AG09309 (cell line): ENCODE data around the gene CENPX.

Source experiments
- DNase-seq: peaks from one replicate; pipeline ENCODE4 v3.0.0-alpha.2; 2010; ENCODE audit warnings: low read depth
- H3K4me3 ChIP-seq: 2 replicates; pipeline ENCODE4 v1.5.1; 2011; ENCODE audit warnings: mild to moderate bottlenecking, low read depth, low read length, moderate library complexity; ENCODE audit not compliant: control insufficient read depth
- TF ChIP-seq, protein P1 (sequence below): IDR thresholded peaks from 2 replicates; pipeline ENCODE4 v1.5.1; 2011; ENCODE audit warnings: mild to moderate bottlenecking, low read depth, low read length, inconsistent platforms; ENCODE audit not compliant: insufficient read depth, control insufficient read depth; ENCODE audit errors: missing control alignments

Gene CENPX

DNA sequence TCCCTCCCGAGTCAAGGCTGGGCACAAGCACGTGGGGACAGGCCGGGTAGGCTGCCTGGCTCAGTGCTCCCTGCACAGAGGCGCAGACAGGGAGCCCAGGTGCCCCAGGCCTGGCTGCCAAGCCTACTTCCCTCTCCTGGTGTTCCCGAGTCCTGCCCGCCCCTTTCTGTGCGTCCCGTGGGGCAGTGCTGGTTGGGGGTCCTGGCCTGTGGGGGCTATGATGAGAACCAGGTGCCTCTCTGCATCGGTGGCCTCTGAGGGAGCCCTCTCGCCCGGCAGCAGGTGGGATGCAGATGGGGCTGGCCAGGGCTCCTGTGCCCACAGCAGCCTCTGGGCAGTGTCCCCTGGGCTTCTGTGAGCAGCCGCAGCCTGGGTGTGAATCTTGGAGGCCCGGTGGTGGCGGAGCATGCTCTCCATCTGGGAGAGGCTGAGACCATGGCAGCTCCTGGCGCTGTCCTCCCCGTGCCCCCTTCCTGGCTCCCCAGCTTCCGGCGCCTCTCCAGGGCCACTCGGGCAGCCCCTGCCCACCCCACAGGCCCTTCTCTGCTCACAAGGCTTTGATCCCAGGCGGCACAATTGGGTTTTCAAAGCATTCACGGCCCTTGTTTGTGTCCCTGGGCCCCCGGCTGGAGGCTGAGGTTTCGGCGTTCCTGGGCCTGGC, 7.2 kb downstream of the CENPX start:
- no peak overlapping the region for H3K4me3 ChIP-seq
- no peak for DNase-seq
- TF ChIP-seq, protein P1, sequence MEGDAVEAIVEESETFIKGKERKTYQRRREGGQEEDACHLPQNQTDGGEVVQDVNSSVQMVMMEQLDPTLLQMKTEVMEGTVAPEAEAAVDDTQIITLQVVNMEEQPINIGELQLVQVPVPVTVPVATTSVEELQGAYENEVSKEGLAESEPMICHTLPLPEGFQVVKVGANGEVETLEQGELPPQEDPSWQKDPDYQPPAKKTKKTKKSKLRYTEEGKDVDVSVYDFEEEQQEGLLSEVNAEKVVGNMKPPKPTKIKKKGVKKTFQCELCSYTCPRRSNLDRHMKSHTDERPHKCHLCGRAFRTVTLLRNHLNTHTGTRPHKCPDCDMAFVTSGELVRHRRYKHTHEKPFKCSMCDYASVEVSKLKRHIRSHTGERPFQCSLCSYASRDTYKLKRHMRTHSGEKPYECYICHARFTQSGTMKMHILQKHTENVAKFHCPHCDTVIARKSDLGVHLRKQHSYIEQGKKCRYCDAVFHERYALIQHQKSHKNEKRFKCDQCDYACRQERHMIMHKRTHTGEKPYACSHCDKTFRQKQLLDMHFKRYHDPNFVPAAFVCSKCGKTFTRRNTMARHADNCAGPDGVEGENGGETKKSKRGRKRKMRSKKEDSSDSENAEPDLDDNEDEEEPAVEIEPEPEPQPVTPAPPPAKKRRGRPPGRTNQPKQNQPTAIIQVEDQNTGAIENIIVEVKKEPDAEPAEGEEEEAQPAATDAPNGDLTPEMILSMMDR: no peak

DNA sequence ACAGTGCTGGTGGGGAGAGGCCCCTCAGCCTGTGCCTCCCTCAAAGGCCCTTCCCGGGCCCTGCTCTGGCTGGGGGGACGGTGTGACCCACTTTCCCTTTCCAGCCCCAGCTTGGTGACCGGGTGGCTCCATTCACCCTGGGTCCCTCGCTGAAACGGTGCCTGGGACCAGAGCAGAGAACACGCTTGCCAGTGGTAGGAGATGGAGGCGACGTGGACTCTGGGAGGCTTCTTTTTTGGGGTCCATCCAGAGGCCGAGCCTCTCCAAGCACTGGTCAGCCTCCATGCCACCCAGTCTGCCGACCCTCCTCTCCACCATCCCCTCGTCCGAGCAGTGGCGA, 7.7 kb downstream of the CENPX start:
- no peak for DNase-seq
- no peak overlapping the region for H3K4me3 ChIP-seq
- TF ChIP-seq, protein P1: no peak

DNA sequence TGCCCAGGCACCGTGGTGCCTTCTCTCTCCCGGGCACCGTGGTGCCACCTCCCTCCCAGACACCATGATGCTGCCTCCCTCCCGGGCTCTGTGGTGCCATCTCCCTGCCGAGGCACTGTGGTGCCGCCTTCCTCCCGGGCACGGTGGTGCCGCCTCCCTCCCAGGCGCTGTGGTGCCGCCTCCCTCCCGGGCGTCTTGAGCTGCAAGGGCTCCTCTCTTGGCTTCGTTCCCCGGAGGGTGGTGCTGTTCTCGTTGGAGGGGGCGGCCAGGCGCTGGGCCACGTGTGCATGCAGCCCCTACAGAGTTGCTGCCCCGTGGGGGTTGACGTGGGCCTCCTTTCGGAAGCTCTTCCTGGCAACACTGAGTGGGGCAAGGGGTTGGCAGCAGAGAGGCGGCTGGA, 8.2 kb downstream of the CENPX start:
- no peak for DNase-seq
- no peak overlapping the region for H3K4me3 ChIP-seq
- TF ChIP-seq, protein P1: no peak

DNA sequence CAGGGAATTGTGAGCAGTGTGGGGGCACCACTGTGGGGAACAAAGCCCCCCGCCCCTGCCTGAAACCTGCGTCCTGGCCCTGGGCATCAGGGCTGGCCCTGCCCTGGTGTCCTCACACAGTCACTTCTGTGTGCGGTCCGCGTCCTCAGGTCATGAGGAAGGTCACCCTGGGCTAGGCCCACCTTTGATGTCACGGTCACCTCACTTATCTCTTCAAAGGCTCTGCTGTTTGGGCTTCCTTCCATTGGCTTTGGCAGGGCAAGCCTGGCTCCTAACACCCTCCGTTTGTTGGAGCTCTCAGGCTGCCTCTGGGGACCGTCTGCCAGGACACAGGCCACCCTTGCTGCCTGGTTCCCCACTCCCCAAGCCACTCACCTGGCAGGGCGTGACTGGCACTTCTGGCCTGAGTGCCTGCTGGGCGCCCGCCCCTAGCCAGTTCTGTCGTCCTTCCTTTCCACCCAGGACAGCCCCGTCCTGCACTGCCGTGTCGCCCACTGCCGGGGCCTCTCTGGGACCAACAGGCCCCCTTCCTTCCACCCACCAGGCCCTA, 8.8 kb downstream of the CENPX start:
- TF ChIP-seq, protein P1: no peak
- H3K4me3 ChIP-seq: no peak overlapping the region
- no peak for DNase-seq

DNA sequence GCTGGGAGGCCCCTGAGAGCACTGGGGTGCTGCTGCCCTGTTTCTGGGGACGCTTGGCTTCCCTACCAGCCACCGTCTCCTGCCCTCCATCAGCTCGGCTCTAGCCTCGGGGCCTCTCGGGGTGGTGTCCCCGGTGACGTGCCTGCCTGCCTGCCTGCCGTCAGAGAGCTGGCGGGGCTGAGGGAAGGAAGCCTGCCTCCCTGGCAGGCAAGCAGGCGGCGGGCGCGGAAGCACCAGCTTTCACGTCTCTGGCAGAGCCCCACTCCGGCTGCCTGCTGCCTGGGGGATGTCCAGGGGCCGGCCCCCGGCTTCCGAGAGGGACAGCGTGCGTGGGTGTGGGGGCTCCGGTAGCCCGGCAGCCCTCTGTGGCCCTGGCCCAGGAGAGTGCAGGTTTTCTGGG, 9.3 kb downstream of the CENPX start:
- H3K4me3 ChIP-seq: no peak overlapping the region
- TF ChIP-seq, protein P1: no peak
- no peak for DNase-seq

DNA sequence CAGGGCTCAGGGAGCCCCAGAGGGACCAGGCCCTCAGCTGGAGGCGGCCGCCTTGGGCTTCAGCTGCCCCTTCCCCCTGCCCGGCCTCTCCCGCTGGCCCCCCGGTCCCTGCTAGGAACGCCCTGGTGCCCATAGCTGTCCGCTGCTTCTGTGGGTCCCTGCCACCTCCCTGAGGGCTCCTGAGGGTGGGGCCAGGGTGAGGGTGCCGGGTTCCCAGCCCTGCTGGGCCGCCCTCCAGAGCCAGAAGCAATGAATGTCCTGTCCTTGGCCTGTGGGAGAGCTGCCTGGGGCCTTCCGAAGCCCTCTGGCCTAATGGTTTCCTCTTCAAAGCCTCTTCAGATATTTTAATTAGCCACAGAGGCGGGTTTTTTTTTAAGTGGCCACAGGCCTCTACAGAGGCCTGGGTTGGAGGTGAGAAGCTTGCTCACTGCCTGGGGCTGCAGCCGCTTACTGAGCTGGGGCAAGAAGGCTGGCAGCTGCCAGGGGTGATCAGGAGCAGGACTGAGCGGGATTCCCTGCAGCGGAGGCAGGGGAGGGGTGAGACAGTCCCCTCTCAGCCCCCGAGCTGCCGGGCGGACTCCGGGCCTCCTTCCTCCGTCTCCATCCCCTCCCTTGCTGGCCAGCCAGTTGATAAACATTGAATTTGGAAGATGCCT, 9.9 kb downstream of the CENPX start:
- DNase-seq: no peak
- TF ChIP-seq, protein P1: no peak
- no peak overlapping the region for H3K4me3 ChIP-seq
